KOPT-K1 (cell line): ENCODE measurements around the gene MAPK1IP1L.
A peak's percentile ranks its signal among the peaks of the same experiment; 100 is the strongest.
"Not testable (repeated sequence)": the region's sequence is repeated elsewhere in the genome, so short reads cannot be mapped to it uniquely, and the experiment has no call there.

Experiments
- H3K27ac ChIP-seq: fragments of 200-600 bp; sonication (generic); 2 replicates; pipeline ENCODE4 v1.5.1; 2016; ENCODE audit warnings: antibody characterized with exemption, mild to moderate bottlenecking, low read depth, low read length; ENCODE audit not compliant: poor library complexity, severe bottlenecking
- H3K36me3 ChIP-seq: fragments of 200-600 bp; sonication (generic); 2 replicates; pipeline ENCODE4 v1.5.1; 2017; ENCODE audit warnings: antibody characterized with exemption, mild to moderate bottlenecking, low read length, moderate library complexity; ENCODE audit not compliant: insufficient read depth
- H3K9me3 ChIP-seq: fragments of 200-600 bp; sonication (generic); 2 replicates; pipeline ENCODE4 v1.5.1; 2017; ENCODE audit warnings: antibody characterized with exemption, low read length, mild to moderate bottlenecking; ENCODE audit not compliant: insufficient read depth, poor library complexity, severe bottlenecking

Gene MAPK1IP1L

GRCh38 chr14:55051423-55052268, at the start of gene MAPK1IP1L:
MAPK1IP1L (plus strand) TSS chr14:55051647; CDS start chr14:55061684, 10,037 bp downstream.
- peak within 1 kb of the TSS; percentile 98 for H3K27ac ChIP-seq

GRCh38 chr14:55005071-55005470, 46.4 kb upstream of the MAPK1IP1L start:
- Histone ChIP-seq H3K36me3 (peaks cover 99% of the 10 kb centered on the region), H3K9me3 (no peaks in the 10 kb centered on the region)

More at GRCh38 chr14:55051423-55052268, at the start of gene MAPK1IP1L:
- peaks cover 34% of the 10 kb centered on the region for H3K36me3 ChIP-seq
- no peaks in the 10 kb centered on the region for H3K9me3 ChIP-seq

GRCh38 chr14:55015006-55015405, 36.4 kb upstream of the MAPK1IP1L start:
- H3K36me3 ChIP-seq, result peaks cover 92% of the 10 kb centered on the region
- no peak overlapping the region for H3K27ac ChIP-seq
- no peaks in the 10 kb centered on the region for H3K9me3 ChIP-seq

More at GRCh38 chr14:55005071-55005470, 46.4 kb upstream of the MAPK1IP1L start:
- no peak overlapping the region for H3K27ac ChIP-seq

- Histone ChIP-seq H3K36me3 (peaks cover 92% of the 10 kb centered on the region), H3K9me3 (no peaks in the 10 kb centered on the region), H3K27ac (no peak overlapping the region)
Observed at GRCh38 chr14:55019968-55020554, 31.4 kb upstream of the MAPK1IP1L start.

- not testable (repeated sequence) for H3K27ac ChIP-seq, H3K9me3 ChIP-seq
- H3K36me3 ChIP-seq, result peaks cover 54% of the 10 kb centered on the region
Observed at GRCh38 chr14:55024365-55024764, 27.1 kb upstream of the MAPK1IP1L start.

DNA sequence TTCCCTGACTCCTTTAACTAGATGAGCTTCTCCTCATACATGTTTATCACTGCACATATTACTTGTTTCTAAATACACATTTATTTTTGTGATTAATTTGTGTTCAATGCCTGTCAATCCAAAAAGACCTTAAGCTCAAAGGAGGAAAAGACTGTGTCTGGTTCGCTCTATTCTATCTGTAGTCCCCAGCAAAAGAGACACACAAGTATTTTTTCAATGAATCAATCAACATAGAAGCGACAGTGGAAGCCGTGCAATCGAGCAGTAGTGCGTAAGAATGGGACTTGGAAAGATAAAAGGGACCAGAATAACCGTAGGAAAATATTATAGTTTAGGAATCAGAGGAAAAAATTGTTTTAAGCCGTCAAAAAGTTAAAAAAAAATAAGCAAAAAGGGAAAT, 25.5 kb upstream of the MAPK1IP1L start:
- Histone ChIP-seq H3K27ac (peak overlapping the region; percentile 89), H3K9me3 (no peaks in the 10 kb centered on the region), H3K36me3 (peaks cover 38% of the 10 kb centered on the region)

DNA sequence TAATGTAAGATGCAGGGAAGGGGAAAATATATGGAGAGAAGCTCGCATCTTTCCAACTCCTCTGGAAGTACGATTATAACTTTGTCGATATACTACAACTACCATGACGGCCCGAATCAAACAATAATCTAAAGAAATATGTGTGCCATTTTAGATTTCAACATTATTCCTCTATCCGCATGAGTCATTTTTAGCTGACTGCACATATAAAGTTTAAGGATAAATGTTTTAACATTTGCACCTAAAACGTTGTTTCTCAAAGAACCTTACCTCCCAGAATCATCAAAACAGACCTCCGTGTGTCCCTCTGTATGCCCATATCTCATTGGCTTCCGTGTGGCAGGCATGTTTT, 25.0 kb upstream of the MAPK1IP1L start:
- H3K27ac ChIP-seq, result peak overlapping the region; percentile 89
- H3K36me3 ChIP-seq, result peaks cover 33% of the 10 kb centered on the region
- no peaks in the 10 kb centered on the region for H3K9me3 ChIP-seq

DNA sequence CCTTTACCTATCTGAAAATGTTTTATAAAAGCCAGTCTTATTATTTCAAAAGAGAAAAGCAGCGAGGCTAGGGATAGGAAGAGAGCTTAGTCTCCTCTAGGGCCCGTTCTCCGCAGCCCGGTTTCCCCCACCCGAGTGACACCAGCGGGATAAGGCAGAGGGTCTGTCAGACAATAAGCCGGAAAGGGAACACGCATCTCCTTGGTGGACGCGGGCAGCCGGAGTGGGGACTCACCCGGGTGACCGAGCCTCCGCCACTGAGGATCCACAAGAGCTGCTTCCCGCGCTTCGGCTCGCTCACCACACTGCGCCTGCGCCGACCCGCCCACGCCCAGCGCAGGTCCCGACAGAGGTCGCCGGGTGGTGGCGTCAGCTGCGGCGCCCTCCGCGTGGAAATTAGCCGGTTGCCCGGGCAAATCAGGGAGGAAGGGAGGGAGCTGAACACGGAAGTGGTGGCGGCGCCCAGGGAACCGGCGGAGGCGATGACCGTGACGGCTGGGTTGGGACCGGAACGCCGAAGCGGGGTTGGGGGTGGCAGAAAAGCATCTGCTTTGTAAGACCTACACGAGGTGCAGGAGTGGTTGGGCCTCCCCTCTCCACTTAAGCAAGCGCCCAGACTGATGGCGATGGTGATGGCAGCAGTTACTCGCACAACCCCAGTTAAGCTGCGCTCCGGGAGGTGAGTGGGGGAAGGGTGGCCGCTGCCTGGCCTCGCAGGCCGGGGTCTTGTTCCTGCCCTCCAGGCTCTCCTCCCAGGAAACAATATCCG, 24.5 kb upstream of the MAPK1IP1L start, which contains the start of the genes SOCS4 and WDHD1:
TSS of gene SOCS4 (plus strand) at position 444 of the 769 bp plus-strand sequence. CDS start 15,806 bp downstream, outside the sequence.
TSS of gene WDHD1 (minus strand) at position 307 of the 769 bp plus-strand sequence. CDS start 312 bp downstream, outside the sequence.
- peaks cover 29% of the 10 kb centered on the region for H3K36me3 ChIP-seq
- H3K9me3 ChIP-seq, result no peaks in the 10 kb centered on the region
- H3K27ac ChIP-seq, result peak within 1 kb of the TSS; percentile 89

GRCh38 chr14:55028066-55028465, 23.4 kb upstream of the MAPK1IP1L start:
- Histone ChIP-seq H3K9me3 (no peaks in the 10 kb centered on the region), H3K27ac (peak overlapping the region; percentile 89), H3K36me3 (peaks cover 26% of the 10 kb centered on the region)

DNA sequence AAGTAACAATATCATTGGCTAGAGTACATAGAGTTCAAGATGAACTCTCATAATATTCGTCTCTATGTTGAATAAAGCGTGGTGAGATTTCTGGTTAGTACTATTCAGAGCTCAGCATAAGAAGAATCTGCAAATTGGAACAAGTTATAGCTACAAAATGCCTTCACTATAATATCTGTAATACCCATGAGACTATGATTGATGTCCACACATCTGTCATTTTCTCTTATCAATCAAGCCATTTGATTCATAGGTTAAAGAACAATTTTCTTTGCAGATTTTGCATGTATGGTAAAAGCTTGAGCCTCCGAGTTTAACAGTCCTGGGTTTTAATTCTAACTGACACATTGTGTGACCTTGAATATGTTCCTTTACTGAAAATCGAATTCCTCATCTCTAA, 23.0 kb upstream of the MAPK1IP1L start:
- H3K36me3 ChIP-seq, result peaks cover 26% of the 10 kb centered on the region
- H3K27ac ChIP-seq, result peak overlapping the region; percentile 89

DNA sequence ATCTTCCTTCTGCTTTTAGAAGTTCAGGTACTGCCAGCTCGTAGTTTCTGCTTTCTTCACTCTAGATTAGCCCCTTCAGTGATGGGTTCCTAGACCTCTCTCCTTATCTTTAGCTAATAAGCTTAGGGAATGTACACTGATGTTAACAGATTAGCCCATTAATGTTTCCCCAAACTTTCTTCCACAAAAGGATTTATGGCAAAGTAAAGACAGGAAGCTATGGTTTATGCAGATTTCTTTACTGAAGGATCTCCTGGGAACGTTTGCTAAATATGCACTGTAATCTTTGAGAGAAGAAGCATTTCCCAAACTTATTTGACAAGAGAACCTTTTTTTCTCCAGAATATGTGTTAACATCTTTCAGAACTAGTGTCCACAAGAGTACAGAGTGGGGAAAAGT, 20.3 kb upstream of the MAPK1IP1L start:
- peaks cover 39% of the 10 kb centered on the region for H3K36me3 ChIP-seq
- H3K27ac ChIP-seq, result no peak overlapping the region

More for the DNA sequence above, 23.0 kb upstream of the MAPK1IP1L start:
- no peaks in the 10 kb centered on the region for H3K9me3 ChIP-seq

DNA sequence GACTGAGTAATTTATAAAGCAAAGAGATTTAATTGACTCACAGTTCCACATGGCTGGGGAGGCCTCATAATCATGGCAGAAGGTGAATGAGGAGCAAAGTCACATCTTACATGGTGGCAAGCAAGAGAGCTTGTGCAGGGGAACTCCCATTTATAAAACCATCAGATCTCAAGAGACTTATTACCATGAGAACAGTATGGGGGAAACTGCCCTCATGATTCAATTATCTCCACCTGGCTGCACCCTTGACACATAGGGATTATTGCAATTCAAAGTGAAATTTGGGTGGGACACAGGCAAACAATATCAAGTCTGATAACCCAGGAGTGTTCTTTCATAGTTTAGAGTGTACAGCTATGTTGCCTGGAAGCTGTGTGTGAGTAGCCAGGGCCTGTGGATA, 13.5 kb upstream of the MAPK1IP1L start:
- H3K36me3 ChIP-seq, result peaks cover 91% of the 10 kb centered on the region
- not testable (repeated sequence) for H3K9me3 ChIP-seq, H3K27ac ChIP-seq

More for the DNA sequence above, 20.3 kb upstream of the MAPK1IP1L start:
- no peaks in the 10 kb centered on the region for H3K9me3 ChIP-seq

DNA sequence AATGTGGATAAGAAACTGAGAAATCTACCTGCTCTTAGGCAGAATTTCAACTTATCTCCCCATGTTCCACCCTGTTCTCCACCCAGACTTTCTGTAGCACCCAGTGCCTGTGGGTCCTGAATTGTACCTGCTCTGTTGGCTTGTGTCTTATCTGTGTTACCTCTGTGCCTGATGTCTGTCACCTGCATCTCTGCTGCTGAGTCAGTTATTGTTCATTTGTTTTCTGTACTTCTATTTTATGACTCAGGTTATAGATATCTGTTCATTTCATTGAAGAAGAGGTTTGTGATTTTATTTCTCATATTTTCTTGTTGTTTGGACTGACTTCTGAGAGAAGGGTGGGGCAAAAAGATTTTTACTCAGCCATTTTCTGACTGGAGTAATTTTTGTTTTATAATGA, 12.7 kb upstream of the MAPK1IP1L start:
- H3K9me3 ChIP-seq, result peaks cover 3% of the 10 kb centered on the region
- peaks cover 92% of the 10 kb centered on the region for H3K36me3 ChIP-seq
- no peak overlapping the region for H3K27ac ChIP-seq

DNA sequence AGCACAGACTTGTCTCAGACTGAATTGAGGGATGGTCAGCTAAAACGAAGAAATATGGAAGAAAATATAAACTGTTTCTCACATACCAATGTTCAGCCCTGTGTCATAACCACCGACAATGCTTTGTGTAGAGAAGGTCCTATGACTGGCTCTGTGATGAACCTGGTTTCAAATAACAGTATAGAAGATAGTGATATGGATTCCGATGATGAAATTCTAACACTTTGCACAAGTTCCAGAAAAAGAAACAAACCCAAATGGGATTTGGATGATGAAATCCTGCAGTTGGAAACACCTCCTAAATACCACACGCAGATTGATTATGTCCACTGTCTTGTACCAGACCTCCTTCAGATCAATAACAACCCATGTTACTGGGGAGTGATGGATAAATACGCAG, 7.9 kb upstream of the MAPK1IP1L start:
- H3K36me3 ChIP-seq, result peaks cover 66% of the 10 kb centered on the region
- no peak overlapping the region for H3K27ac ChIP-seq
- H3K9me3 ChIP-seq, result no peaks in the 10 kb centered on the region

- Histone ChIP-seq H3K9me3 (no peaks in the 10 kb centered on the region), H3K36me3 (peaks cover 52% of the 10 kb centered on the region), H3K27ac (no peak overlapping the region)
Observed at GRCh38 chr14:55045087-55045486, 6.4 kb upstream of the MAPK1IP1L start.
